B cell (primary cell): ENCODE results near the gene FAM200B.

ENCODE experiments used
- CTCF ChIP-seq: fragments of 200-600 bp; IDR thresholded peaks from one replicate; pipeline ENCODE4 v1.8.0; 2022; ENCODE audit warnings: antibody characterized with exemption, mild to moderate bottlenecking
- EZH2 ChIP-seq: IDR thresholded peaks from 2 replicates; pipeline ENCODE4 v1.6.1; 2012; ENCODE audit warnings: borderline replicate concordance, low read depth, mild to moderate bottlenecking, moderate library complexity, low read length; ENCODE audit not compliant: insufficient read depth, poor library complexity, severe bottlenecking

GRCh38 chr4:15636818-15637217, 44.8 kb upstream of the FAM200B start:
- no peak for TF ChIP-seq CTCF
- TF ChIP-seq EZH2, result no peak
